Right hindlimb (tissue), 1 donor: ENCODE results near the gene ACOX2.
"Not testable (repeated sequence)": the region's sequence is repeated elsewhere in the genome, so short reads cannot be mapped to it uniquely, and the experiment has no call there.

Source experiments
- DNase-seq: peaks from one replicate; pipeline ENCODE4 v3.0.0-alpha.2; 2018

ACOX2 gene

DNA sequence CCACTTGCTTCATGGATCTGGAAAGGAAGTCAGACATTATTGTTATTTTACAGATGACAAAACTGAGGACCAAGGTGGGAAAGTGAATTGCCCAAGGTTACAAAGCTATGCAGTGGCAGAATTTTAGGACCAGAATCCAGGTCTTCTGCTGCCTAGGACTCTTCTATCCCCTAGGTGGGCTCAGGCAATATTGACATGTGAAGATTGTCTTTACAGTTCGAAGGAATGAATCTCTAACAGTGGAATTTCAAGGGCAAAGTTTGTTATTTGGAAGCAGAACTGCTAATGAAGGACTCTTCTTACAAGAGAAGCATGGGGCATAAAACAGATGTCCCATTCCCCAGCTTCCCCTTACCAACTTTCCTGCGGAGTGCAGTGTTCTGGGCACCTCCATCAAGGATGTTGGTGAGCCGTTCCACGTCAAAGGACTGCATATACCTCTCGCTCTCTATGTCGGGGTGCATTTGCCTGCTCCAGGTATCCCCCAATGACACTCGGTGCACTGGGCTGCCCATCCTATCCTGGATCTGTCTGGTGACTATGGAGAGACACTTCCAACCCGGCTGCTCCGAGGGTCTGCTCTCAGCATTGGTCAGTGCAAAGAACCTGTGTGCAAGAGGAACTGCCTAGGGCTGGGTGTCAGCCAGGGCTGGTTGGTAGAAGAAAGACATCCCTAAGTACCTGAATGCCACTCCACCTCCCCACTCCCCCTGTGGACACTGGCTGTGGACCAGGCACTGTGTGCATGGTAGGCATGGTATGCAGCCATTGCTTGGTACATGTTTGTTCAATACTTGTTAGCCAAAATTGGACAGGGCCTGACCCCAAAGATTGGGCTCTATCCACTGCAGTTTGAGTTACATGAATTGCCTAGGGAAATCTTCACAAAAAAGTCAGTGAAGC is 2.1 kb downstream of the ACOX2 start:
- no peak for DNase-seq

DNA sequence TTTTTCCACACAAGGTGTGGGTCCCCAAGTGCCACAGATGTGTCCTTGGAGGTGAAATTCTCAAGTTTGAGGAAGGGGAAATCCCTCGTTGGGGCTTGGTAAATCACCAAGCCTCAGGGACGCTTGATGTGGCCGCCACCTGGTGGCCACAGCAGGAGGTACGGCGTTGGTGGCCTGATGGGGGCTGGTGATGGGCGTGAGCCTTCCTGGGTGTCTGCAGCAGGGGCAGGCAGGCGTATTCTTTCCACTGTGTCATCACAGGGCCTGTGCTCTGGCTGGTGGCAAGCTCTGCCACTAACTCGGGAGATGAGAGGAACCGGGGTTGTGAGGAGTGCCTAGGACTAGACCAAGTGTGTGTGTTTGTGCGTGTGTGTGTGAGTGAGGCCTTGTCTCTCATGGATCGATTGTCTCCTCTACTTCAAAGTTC is 4.2 kb downstream of the ACOX2 start:
- DNase-seq: peak; percentile 75

- no peak for DNase-seq
Measured at GRCh38 chr3:58531956-58532355, 5.0 kb downstream of the ACOX2 start.

- DNase-seq: no peak
Measured at GRCh38 chr3:58531555-58531954, 5.4 kb downstream of the ACOX2 start.

- no peak for DNase-seq
Measured at GRCh38 chr3:58530354-58530865, 6.6 kb downstream of the ACOX2 start.

DNA sequence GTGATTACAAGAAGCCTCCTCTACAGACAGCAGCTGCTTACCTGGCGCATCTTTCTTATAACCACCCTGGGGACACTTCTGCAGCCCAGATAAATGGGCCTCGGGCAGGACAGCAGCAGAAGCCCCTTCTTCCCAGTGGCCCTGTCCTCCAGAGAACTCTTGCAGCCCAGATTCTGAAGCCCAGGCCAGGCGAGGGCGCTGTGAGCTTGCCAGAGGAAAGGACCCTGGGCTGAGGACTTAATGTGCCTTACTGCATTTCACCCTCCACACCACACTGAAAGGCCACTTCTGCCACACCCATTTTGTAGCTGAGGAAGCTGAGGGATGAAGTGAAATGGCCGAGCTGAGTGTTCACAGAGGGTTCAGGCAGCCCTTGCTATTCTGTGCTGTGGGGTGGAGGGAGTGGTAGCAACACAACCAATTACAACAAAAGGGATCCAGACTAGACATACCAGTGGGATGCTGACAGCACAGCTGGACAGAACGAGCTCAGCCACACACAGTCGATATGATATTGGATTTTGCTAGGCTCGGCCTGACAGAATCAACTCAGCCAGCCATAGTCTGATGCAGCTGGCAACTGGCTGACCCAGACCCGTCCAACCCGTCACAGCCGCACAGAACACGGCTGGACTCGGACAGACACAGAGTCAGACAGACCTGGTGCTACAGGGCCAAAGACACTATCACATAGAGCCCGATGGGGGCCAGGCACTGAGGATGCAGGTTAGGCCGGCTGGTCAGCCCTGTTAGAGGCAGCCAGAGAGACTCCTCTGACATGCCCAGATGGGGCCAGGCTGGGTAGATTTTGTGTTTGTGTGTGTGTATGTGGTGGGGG is 7.3 kb downstream of the ACOX2 start:
- no peak for DNase-seq

DNA sequence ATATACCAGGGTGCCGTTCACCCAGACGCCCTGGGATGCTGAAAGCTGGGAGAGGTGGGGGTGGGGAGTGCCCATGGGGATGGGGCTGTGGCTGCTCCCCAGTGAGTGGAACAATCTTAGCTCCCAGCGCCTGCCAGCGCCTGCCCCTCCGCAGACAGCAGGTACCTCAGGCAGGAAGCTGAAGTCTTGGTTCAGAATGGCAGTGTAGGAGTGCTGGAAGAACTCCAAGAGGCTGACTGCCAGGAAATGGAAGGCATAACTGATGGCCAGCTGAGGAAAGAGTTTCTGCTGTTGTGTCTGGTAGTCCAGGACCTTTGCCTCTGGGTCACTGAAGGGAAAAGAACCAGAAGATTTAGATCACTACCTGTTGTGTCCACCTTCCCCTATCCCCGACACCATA is 8.4 kb downstream of the ACOX2 start:
- peak; percentile 44 for DNase-seq

- DNase-seq: not testable (repeated sequence)
Measured at GRCh38 chr3:58527440-58527839, 9.6 kb downstream of the ACOX2 start.

DNA sequence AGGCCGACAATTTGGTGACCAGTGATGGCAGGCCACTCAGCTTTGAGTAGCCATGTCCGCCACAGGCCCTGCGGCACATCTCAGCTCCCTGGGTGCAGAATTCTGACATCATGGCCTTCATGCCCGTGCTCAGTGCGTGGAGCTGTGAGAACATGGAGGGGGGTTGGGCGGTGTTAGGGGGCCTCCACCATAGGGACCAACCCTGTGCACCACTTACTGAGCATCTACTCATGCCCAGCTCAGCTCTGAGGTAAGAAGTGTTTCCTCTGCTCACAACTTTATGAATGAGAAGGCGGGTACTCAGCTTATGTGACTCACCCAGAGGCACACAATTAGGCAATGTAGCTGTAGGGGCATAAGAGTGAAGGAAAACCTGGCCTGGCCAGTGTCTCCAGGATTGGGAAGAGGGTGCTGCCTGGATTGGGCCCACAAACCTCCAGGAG is 10.5 kb downstream of the ACOX2 start:
- no peak for DNase-seq

- no peak for DNase-seq
Measured at GRCh38 chr3:58524326-58524888, 12.6 kb downstream of the ACOX2 start.

DNA sequence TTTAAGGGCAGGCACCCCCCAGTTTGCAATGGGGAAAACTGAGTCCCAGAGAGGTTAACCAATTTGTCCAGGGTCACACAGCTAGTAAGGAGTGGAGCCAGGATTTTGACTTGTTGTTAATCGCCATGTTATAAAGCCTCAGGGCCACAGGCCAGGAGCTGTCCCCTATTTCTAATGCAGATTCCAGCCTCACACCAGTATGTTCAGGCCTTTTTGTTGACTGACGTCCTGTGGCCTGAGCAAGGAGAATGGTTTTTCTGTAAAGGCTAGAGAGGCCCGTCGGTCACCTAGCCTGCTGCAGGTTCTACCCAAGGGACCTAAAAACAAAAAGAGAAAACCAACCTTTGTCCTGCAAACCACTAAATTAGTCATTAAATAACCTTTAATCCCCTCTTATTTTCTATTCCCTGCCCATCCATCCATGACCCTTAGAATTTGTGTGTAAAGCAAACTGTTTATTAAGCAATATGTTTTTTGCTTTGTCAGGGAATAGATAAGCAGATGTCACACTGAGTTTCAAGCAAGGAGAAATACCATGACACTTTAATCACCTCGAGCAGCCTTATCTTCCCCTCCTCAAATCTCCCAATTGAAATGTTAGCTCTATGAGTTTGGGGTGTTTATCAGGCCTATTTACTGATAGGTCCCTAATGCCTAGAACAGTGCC is 14.1 kb downstream of the ACOX2 start:
- no peak for DNase-seq

DNA sequence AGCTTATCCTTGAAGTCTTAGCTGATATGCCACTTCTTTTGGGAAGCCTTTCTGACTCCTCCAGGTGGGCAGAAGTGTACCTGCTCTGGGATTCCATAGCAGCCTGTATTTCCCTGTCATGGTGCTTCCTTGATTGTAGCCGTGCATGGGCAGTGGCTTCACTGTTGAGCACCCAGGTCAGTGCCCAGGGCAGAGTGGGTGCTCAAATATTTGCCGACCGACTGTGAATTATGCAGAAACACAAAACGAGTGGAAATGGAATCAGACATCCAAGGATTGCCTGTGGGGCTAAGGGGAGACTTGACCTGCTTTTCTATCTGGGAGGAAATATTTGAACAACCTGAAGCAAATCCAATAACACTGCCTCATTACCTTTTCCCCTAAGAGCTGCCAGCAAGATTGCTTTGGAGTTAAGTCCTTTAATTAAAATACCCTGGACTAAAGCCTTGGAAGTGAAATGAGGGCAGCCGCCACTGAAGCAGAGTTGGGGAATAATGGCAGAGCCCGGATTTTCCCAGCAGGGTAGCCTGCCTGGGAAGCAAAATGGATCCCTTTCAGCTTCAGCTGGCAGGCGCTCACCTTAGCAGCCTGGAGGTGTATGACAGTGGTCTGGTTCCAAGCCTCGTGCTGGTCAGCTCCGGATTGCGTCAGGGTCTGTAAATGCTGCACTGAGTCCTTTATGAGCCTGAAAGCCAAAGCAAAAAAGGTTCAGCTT is 14.9 kb downstream of the ACOX2 start:
- DNase-seq: no peak

DNA sequence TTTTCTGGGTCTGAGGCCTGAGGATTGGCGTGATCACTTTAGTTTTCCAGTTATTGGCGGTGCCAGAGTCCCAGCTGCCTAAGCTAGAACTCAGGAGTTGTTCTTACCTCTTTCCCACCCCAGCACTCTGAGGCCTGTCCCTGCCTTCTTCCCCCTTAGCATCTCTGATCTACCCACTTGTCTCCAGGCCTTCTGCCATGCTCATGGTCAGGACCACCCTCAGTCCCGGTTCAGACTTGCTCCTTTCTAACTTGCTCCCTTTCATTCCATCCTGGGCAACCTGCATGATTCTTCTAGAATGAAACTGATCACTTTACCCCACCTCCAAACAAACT is 15.7 kb downstream of the ACOX2 start:
- DNase-seq: no peak

- DNase-seq: no peak
Measured at GRCh38 chr3:58520403-58521335, 16.3 kb downstream of the ACOX2 start.

GRCh38 chr3:58519668-58520402 is 17.2 kb downstream of the ACOX2 start:
- DNase-seq: no peak

GRCh38 chr3:58518291-58518789 is 18.6 kb downstream of the ACOX2 start:
- DNase-seq: no peak

GRCh38 chr3:58514405-58514804 is 22.6 kb downstream of the ACOX2 start:
- DNase-seq: no peak

DNA sequence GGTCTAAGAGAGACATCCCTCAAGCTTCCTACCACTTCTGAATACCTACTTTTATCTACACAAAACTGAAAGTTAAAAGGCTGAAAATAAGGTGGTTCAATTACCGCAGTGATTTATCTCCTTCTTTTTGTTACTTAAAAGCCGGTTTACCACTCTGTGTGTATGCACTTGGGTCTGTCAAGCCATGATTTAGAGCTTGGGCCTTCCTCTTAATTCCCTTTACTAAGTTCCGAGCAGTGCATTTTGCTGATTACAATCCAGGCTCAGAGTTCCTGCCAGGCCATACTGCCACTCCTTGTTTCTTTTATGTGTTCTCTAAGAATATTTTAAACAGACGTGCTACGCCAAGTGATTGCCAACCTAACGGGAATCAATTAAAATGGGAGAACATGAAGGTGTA is 28.6 kb downstream of the ACOX2 start:
- no peak for DNase-seq

DNA sequence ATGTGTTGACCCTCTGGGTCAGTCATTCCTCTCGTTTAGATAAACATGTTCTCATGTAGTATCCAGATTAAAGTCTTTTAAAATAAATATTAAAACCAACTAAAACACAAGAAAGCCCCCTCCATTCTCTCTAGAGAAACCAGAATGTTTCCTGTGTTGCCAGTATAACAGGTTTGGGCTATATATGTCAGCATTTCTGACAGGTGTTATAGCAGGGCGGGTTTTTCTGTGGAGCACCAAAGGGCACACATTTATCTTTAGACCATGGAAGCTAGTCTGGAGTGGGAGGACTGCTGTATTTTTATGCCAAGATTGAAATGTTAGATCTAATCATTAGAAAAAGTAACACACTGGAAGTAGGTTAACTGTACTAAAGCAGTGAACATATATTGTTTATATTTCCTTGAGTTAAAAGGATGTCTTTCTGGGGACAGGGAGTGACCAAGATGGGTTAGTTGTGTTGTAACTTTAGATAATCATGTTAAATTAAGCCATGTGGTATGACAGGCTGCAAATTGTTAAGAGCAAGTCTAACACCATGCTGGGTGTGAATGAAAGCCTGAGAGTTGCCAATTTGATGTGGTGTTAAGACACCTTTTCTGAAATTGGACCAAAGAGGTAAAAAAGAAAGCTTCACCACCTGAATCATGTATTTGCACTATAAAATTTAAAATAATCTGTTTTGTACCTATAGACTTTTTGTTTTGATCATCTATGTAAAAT is 29.5 kb downstream of the ACOX2 start:
- no peak for DNase-seq
